HL-60/S4 (cell line): ENCODE data around the gene CLEC16A.

Source experiments
- in situ Hi-C: fragments of 300-500 bp; cut with MboI; formaldehyde crosslinking; loops from 2 replicates; pipeline ENCODE4 v1.14.3; 2022; ENCODE audit warnings: low sequenced_read_pairs

Gene CLEC16A

GRCh38 chr16:11007714-11008280, 63.4 kb downstream of the CLEC16A start:
- in situ Hi-C loops = no loop called here

- in situ Hi-C loops = no loop called here
These were observed 64.8 kb downstream of the CLEC16A start for GRCh38 chr16:11009027-11009755.

GRCh38 chr16:11010575-11011221, 66.3 kb downstream of the CLEC16A start:
- in situ Hi-C loops = no loop called here

- in situ Hi-C loops = no loop called here
These were observed 67.0 kb downstream of the CLEC16A start for GRCh38 chr16:11011326-11011725.

GRCh38 chr16:11012841-11013240, 68.5 kb downstream of the CLEC16A start:
- in situ Hi-C loops = no loop called here

- in situ Hi-C loops = no loop called here
These were observed 69.8 kb downstream of the CLEC16A start for GRCh38 chr16:11014136-11014535.

GRCh38 chr16:11015076-11015475, 70.7 kb downstream of the CLEC16A start:
- in situ Hi-C loops = no loop called here

GRCh38 chr16:11015607-11016006, 71.2 kb downstream of the CLEC16A start:
- in situ Hi-C loops = no loop called here

- in situ Hi-C loops = no loop called here
These were observed 72.2 kb downstream of the CLEC16A start for GRCh38 chr16:11016524-11016988.

- in situ Hi-C loops = no loop called here
These were observed 72.6 kb downstream of the CLEC16A start for GRCh38 chr16:11016993-11017392.

- in situ Hi-C loops = no loop called here
These were observed 73.1 kb downstream of the CLEC16A start for GRCh38 chr16:11017499-11017898.

- in situ Hi-C loops = no loop called here
These were observed 76.0 kb downstream of the CLEC16A start for GRCh38 chr16:11020388-11020787.

GRCh38 chr16:11020792-11021551, 76.6 kb downstream of the CLEC16A start:
- in situ Hi-C loops = no loop called here

GRCh38 chr16:11022002-11022401, 77.6 kb downstream of the CLEC16A start:
- in situ Hi-C loops = no loop called here

GRCh38 chr16:11023262-11024039, 79.1 kb downstream of the CLEC16A start:
- in situ Hi-C loops = no loop called here

- in situ Hi-C loops = no loop called here
These were observed 80.1 kb downstream of the CLEC16A start for GRCh38 chr16:11024333-11025053.

GRCh38 chr16:11025120-11025531, 80.8 kb downstream of the CLEC16A start:
- in situ Hi-C loops = no loop called here

- in situ Hi-C loops = no loop called here
These were observed 85.6 kb downstream of the CLEC16A start for GRCh38 chr16:11029948-11030347.

GRCh38 chr16:11030990-11031510, 86.7 kb downstream of the CLEC16A start:
- in situ Hi-C loops = no loop called here
